H1 (cell line): ENCODE measurements around the gene RTF2. TPM values are rescaled to one million over a fixed set of nuclear protein-coding genes. Genes with fewer than 3 reads are reported as not detected.

Experiments
- CTCF ChIA-PET: fragments of 300-600 bp; sonication (Branson Sonifier 250); formaldehyde crosslinking; loops from one replicate; lab custom pipeline; 2021; ENCODE audit not compliant: partially characterized antibody; lab: Charles Lee
- POLR2A ChIA-PET: fragments of 300-600 bp; sonication (Branson Sonifier 250); formaldehyde crosslinking; loops from one replicate; lab custom pipeline; 2021; ENCODE audit warnings: inconsistent platforms; ENCODE audit not compliant: partially characterized antibody; lab: Charles Lee
- DNase-seq, 2 experiments: peaks; one replicate each; pipeline versions ENCODE4 v3.0.0 to v3.0.0-alpha.2; 2010 to 2022; ENCODE audit warnings: low spot score in 2 of 2, low read depth in 1 of 2, mixed read lengths in 1 of 2
- FAIRE-seq: peaks from 2 replicates; lab custom pipeline; 2011; peaks lifted over from hg19 to GRCh38; lab: Jason Lieb, UNC
- H2AFZ ChIP-seq: 2 replicates; pipeline ENCODE4 v1.8.1; 2012; ENCODE audit warnings: low read length, inconsistent platforms
- H2AK5ac ChIP-seq: 2 replicates; pipeline ENCODE4 v1.6.1; 2013; ENCODE audit warnings: low read depth, low read length
- H2BK120ac ChIP-seq: replicated peaks from 2 replicates; pipeline ENCODE3; 2013; ENCODE audit warnings: low read depth, low read length, inconsistent platforms
- H2BK12ac ChIP-seq: 2 replicates; pipeline ENCODE4 v1.6.1; 2013; ENCODE audit warnings: low read depth, low read length
- H2BK15ac ChIP-seq: 2 replicates; pipeline ENCODE4 v1.6.1; 2013; ENCODE audit warnings: low read length
- H2BK20ac ChIP-seq: 2 replicates; pipeline ENCODE4 v1.6.1; 2013; ENCODE audit warnings: low read length
- H2BK5ac ChIP-seq: 2 replicates; pipeline ENCODE4 v1.6.1; 2013; ENCODE audit warnings: low read depth, low read length
- H3K14ac ChIP-seq: 2 replicates; pipeline ENCODE4 v1.6.1; 2013; ENCODE audit warnings: inconsistent platforms; ENCODE audit not compliant: insufficient read length
- H3K18ac ChIP-seq: 2 replicates; pipeline ENCODE4 v1.6.1; 2013; ENCODE audit warnings: low read length; ENCODE audit errors: extremely low read depth
- H3K23ac ChIP-seq: 2 replicates; pipeline ENCODE4 v1.6.1; 2013; ENCODE audit warnings: inconsistent platforms; ENCODE audit not compliant: insufficient read length
- H3K23me2 ChIP-seq: 2 replicates; pipeline ENCODE4 v1.6.1; 2013; ENCODE audit warnings: low read depth, low read length
- H3K27ac ChIP-seq: 2 replicates; pipeline ENCODE4 v1.6.1; 2011; ENCODE audit warnings: low read depth, low read length, inconsistent platforms
- H3K27me3 ChIP-seq, 4 experiments: replicated peaks in 1 of 4; 1 replicate in 1 of 4; 2 replicates in 3 of 4; pipeline versions ENCODE4 v1.6.1 to v1.8.1; 2011 to 2013; ENCODE audit warnings: low read length in 3 of 4, mild to moderate bottlenecking in 3 of 4, inconsistent platforms in 2 of 4, mixed read lengths in 2 of 4, moderate library complexity in 1 of 4; ENCODE audit not compliant: control insufficient read depth in 3 of 4, insufficient read depth in 3 of 4; ENCODE audit errors: extremely low read depth in 1 of 4
- H3K36me3 ChIP-seq, 4 experiments: 2 replicates each; pipeline versions ENCODE4 v1.6.1 to v1.8.1; 2011 to 2013; ENCODE audit warnings: mild to moderate bottlenecking in 4 of 4, low read length in 3 of 4, moderate library complexity in 2 of 4, control low read depth in 1 of 4, inconsistent platforms in 1 of 4; ENCODE audit not compliant: insufficient read depth in 4 of 4, control insufficient read depth in 2 of 4
- H3K4ac ChIP-seq: replicated peaks from 2 replicates; pipeline ENCODE3; 2013; ENCODE audit warnings: low read length, low read depth, mixed read lengths, inconsistent platforms; ENCODE audit not compliant: insufficient read length
- H3K4me1 ChIP-seq, 4 experiments: replicated peaks in 1 of 4; 1 replicate in 1 of 4; 2 replicates in 3 of 4; pipeline versions ENCODE4 v1.6.1 to v1.8.1; 2011 to 2013; ENCODE audit warnings: low read length in 3 of 4, inconsistent platforms in 2 of 4, mixed read lengths in 1 of 4; ENCODE audit not compliant: insufficient read depth in 4 of 4, control insufficient read depth in 3 of 4
- H3K4me2 ChIP-seq, 2 experiments: 2 replicates each; pipeline versions ENCODE4 v1.6.1 to v1.8.1; 2011 to 2013; ENCODE audit warnings: low read depth in 2 of 2, low read length in 2 of 2, control low read depth in 1 of 2, inconsistent platforms in 1 of 2, mild to moderate bottlenecking in 1 of 2; ENCODE audit not compliant: insufficient read depth in 1 of 2
- H3K4me3 ChIP-seq, 4 experiments: fragments of 200-600, 300-600 bp in 1 of 4; sonication (generic), shearing (Covaris generic), sonication (Bioruptor Twin) in 1 of 4; 2 replicates each; pipeline versions ENCODE4 v1.5.1 to v1.8.1; 2011 to 2016; ENCODE audit warnings: low read length in 4 of 4, low read depth in 3 of 4, control low read depth in 2 of 4, inconsistent platforms in 2 of 4, mild to moderate bottlenecking in 2 of 4, mixed read lengths in 1 of 4, moderate library complexity in 1 of 4; ENCODE audit not compliant: insufficient read depth in 2 of 4; ENCODE audit errors: extremely low read depth in 1 of 4
- H3K56ac ChIP-seq: replicated peaks from 2 replicates; pipeline ENCODE3; 2013; ENCODE audit warnings: low read depth, mild to moderate bottlenecking, mixed read lengths, low read length, inconsistent platforms; ENCODE audit not compliant: insufficient read length
- H3K79me1 ChIP-seq: 2 replicates; pipeline ENCODE4 v1.6.1; 2013; ENCODE audit warnings: low read depth, low read length, control low read depth
- H3K79me2 ChIP-seq, 2 experiments: 2 replicates each; pipeline versions ENCODE4 v1.6.1 to v1.8.1; 2012 to 2013; ENCODE audit warnings: low read length in 2 of 2, mild to moderate bottlenecking in 2 of 2, inconsistent platforms in 1 of 2; ENCODE audit not compliant: insufficient read depth in 2 of 2, control insufficient read depth in 1 of 2
- H3K9ac ChIP-seq, 4 experiments: replicated peaks in 1 of 4; 1 replicate in 1 of 4; 2 replicates in 3 of 4; pipeline versions ENCODE4 v1.6.1 to v1.8.1; 2011 to 2013; ENCODE audit warnings: low read depth in 3 of 4, low read length in 3 of 4, control low read depth in 2 of 4, mild to moderate bottlenecking in 2 of 4, moderate library complexity in 2 of 4, inconsistent platforms in 1 of 4; ENCODE audit errors: extremely low read depth in 1 of 4
- H3K9me3 ChIP-seq, 2 experiments: 2 replicates each; pipeline versions ENCODE4 v1.6.1 to v1.8.1; 2012 to 2013; ENCODE audit warnings: mild to moderate bottlenecking in 2 of 2, moderate library complexity in 2 of 2, control low read depth in 1 of 2, inconsistent platforms in 1 of 2, low read depth in 1 of 2, low read length in 1 of 2, mixed read lengths in 1 of 2; ENCODE audit not compliant: insufficient read depth in 2 of 2
- H4K20me1 ChIP-seq, 2 experiments: replicated peaks in 1 of 2; 2 replicates each; pipeline versions ENCODE3 to v1.8.1; 2011 to 2013; ENCODE audit warnings: inconsistent platforms in 2 of 2, low read length in 2 of 2, mild to moderate bottlenecking in 1 of 2; ENCODE audit not compliant: insufficient read depth in 2 of 2, control insufficient read depth in 1 of 2
- H4K5ac ChIP-seq: 2 replicates; pipeline ENCODE4 v1.6.1; 2013; ENCODE audit warnings: low read length, low read depth, mixed read lengths, inconsistent platforms; ENCODE audit not compliant: insufficient read length
- H4K8ac ChIP-seq: 2 replicates; pipeline ENCODE4 v1.8.0; 2013; ENCODE audit warnings: mild to moderate bottlenecking, moderate library complexity, low read length, inconsistent platforms; ENCODE audit not compliant: insufficient read depth; ENCODE audit errors: extremely low read depth
- H4K91ac ChIP-seq: replicated peaks from 2 replicates; pipeline ENCODE3; 2013; ENCODE audit warnings: low read length, mixed read lengths, inconsistent platforms; ENCODE audit not compliant: insufficient read length
- SIN3A ChIP-seq, 2 experiments: IDR thresholded peaks in 1 of 2; conservative IDR thresholded peaks in 1 of 2; 2 replicates each; pipeline ENCODE4 v1.6.1; 2011 to 2012; ENCODE audit warnings: low read length in 2 of 2, improper control_type of control experiment in 1 of 2, low read depth in 1 of 2, mild to moderate bottlenecking in 1 of 2
- WGBS, 2 experiments: shearing (Covaris generic) in 1 of 2; methylation state at CpG; one replicate each; pipeline versions ENCODE4 v1.1.6 to v1.1.7; 2013 to 2015; ENCODE audit warnings: low lambda C conversion rate in 2 of 2, mixed read lengths in 2 of 2, inconsistent platforms in 1 of 2, low coverage in 1 of 2, missing lambda C conversion rate in 1 of 2; ENCODE audit not compliant: insufficient replicate concordance in 2 of 2, insufficient coverage in 1 of 2, insufficient read length in 1 of 2; ENCODE audit errors: extremely low coverage in 1 of 2, missing lambda C conversion rate in 1 of 2; 5-methylcytosine and 5-hydroxymethylcytosine counted together
- polyA plus RNA-seq, 7 experiments: library from polyadenylated mRNA; depleted of rRNA in 3 of 7; stranded (reverse) in 5 of 7; unstranded in 2 of 7; fragments of >200 nt in 5 of 7; fragments of 200-250 nt in 2 of 7; gene quantifications; 1 replicate in 5 of 7; 2 replicates in 1 of 7; 4 replicates in 1 of 7; pipeline versions ENCODE4 v1.2.1 to v1.2.3, GENCODE V29; 2011 to 2013; ENCODE audit warnings: missing spikeins in 2 of 7, mixed read lengths in 2 of 7
- total RNA-seq: library from RNA; stranded (reverse); fragmentation: NEBNext Ultra II Directional; extraction: Animal tissue kit (Norgen Biotek cat#: 25700); gene quantifications from 2 replicates; pipeline ENCODE4 v1.2.1, GENCODE V29; 2021

Gene RTF2
- total and polyA plus RNA-seq, 2 of the 8 experiments (the other 6 are each of a cell fraction or from before 2014, with no cell fraction given): 33.9 to 51.2 TPM

DNA sequence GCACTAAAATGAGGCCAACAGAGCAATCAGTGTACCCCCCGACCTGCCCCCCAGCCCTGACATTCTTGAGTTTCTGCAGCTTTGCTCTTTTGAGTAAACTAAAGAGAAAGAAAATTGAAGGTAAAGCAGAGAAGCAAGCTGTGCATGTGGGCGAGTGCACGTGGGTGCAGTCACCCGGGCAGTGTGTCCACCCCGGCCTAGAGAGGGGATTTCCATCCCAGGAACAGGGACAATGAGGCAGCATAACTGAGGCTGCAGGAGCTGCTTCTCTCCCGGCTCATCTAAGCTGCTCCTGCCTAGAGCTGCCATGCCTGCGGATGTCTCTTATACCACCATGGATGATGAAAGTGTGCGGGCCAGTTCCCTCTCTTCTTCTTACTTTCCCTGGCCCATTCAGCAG, 39.5 kb upstream of the RTF2 start:
- no peaks in the 10 kb centered on the region for H3K9me3 ChIP-seq
- H3K9ac ChIP-seq: no peak overlapping the region
- FAIRE-seq: no peak
- no peak overlapping the region for H2BK120ac ChIP-seq
- POLR2A ChIA-PET: interaction anchor here (0.6 kb wide), 1 partner anchor 29 kb away, joined by 4 read pairs; no protein-coding TSS in a partner anchor
- H3K14ac ChIP-seq: no peak overlapping the region
- H2BK5ac ChIP-seq: no peak overlapping the region
- H3K4me1 ChIP-seq: no peaks in the 10 kb centered on the region
- no peak overlapping the region for H4K91ac ChIP-seq
- H4K8ac ChIP-seq: no peak overlapping the region
- H3K79me1 ChIP-seq: no peaks in the 10 kb centered on the region
- no peak overlapping the region for H2AFZ ChIP-seq
- no peak overlapping the region for H3K4ac ChIP-seq
- H4K5ac ChIP-seq: no peak overlapping the region
- H3K23me2 ChIP-seq: no peaks in the 10 kb centered on the region
- H3K27me3 ChIP-seq: peaks cover 0 to 1% (median 0%) of the 10 kb centered on the region in 4 experiments; a peak in 2 of 7 replicates
- H3K23ac ChIP-seq: no peak overlapping the region
- peaks cover 0 to 1% of the 10 kb centered on the region in 2 experiments for H4K20me1 ChIP-seq
- H3K18ac ChIP-seq: no peak overlapping the region
- H3K56ac ChIP-seq: no peak overlapping the region
- no peak overlapping the region for H2BK12ac ChIP-seq
- TF ChIP-seq SIN3A (conservative IDR thresholded peaks at IDR 0.05 in 1 of 2, IDR thresholded peaks at IDR 0.05 in 1 of 2; ENCODE audit: low read depth in 1 of 2, low read length in 2 of 2): no peak
- TF ChIP-seq, all 59 proteins: peak for 0
- Histone ChIP-seq H3K27ac (no peak overlapping the region), H3K36me3 (no peaks in the 10 kb centered on the region), H3K4me3 (no peak overlapping the region), H3K79me2 (no peaks in the 10 kb centered on the region), H2BK15ac (no peak overlapping the region), H2BK20ac (no peak overlapping the region), H2AK5ac (no peak overlapping the region), H3K4me2 (no peak overlapping the region)
- DNase-seq: no peak
- CTCF ChIA-PET: interaction anchor here (0.6 to 2.0 kb wide), 4 partner anchors 75 to 171 kb away, joined by 3 to 6 read pairs (median 4); no protein-coding TSS in a partner anchor
- 89% methylated on average over 7 of the region's 8 CpGs; no CpG with 5 or more reads in 1 of the 2 experiments for WGBS, 2 experiments
